NCI-H2107 (cell line): Measurements from ENCODE around the gene ZNF91.
"Not testable (repeated sequence)": the region's sequence is repeated elsewhere in the genome, so short reads cannot be mapped to it uniquely, and the experiment has no call there.

Experiments
- DNase-seq: peaks from one replicate; lab custom pipeline; 2025; lab: John Stamatoyannopoulos, UW

Gene ZNF91

GRCh38 chr19:23318941-23319340 is 76.3 kb downstream of the ZNF91 start:
- not testable (repeated sequence) for DNase-seq

GRCh38 chr19:23318143-23318542 is 77.1 kb downstream of the ZNF91 start:
- no peak for DNase-seq

GRCh38 chr19:23315286-23315685 is 80.0 kb downstream of the ZNF91 start:
- no peak for DNase-seq

- no peak for DNase-seq
Measured at GRCh38 chr19:23314505-23315251, 80.6 kb downstream of the ZNF91 start.

- DNase-seq: no peak
Measured at GRCh38 chr19:23313196-23313595, 82.1 kb downstream of the ZNF91 start.

GRCh38 chr19:23312515-23312914 is 82.8 kb downstream of the ZNF91 start:
- DNase-seq: no peak

GRCh38 chr19:23311551-23311950 is 83.7 kb downstream of the ZNF91 start:
- DNase-seq: no peak

GRCh38 chr19:23310729-23311211 is 84.5 kb downstream of the ZNF91 start:
- no peak for DNase-seq

GRCh38 chr19:23309926-23310325 is 85.3 kb downstream of the ZNF91 start:
- DNase-seq: no peak

- no peak for DNase-seq
Measured at GRCh38 chr19:23305555-23305954, 89.7 kb downstream of the ZNF91 start.

GRCh38 chr19:23304238-23304637 is 91.0 kb downstream of the ZNF91 start:
- DNase-seq: no peak

- no peak for DNase-seq
Measured at GRCh38 chr19:23294141-23294540, 101.1 kb downstream of the ZNF91 start.

- DNase-seq: not testable (repeated sequence)
Measured at GRCh38 chr19:23289966-23290365, 105.3 kb downstream of the ZNF91 start.
